Esophagus muscularis mucosa (tissue), 3 donors: Measurements from ENCODE around the gene GRAMD2A.

Source experiments
- CTCF ChIP-seq, 3 experiments: fragments of 200-600 bp in 2 of 3; fragments of 450-650 bp in 1 of 3; sonication (generic) in 2 of 3; IDR thresholded peaks; one replicate each; pipeline ENCODE4 v1.5.1; 2017 to 2019; ENCODE audit warnings: antibody characterized with exemption in 3 of 3, mild to moderate bottlenecking in 2 of 3, moderate library complexity in 1 of 3
- POLR2A ChIP-seq: fragments of 450-650 bp; IDR thresholded peaks from one replicate; pipeline ENCODE4 v1.6.1; 2017; ENCODE audit warnings: antibody characterized with exemption, moderate library complexity, mild to moderate bottlenecking, low read depth

DNA sequence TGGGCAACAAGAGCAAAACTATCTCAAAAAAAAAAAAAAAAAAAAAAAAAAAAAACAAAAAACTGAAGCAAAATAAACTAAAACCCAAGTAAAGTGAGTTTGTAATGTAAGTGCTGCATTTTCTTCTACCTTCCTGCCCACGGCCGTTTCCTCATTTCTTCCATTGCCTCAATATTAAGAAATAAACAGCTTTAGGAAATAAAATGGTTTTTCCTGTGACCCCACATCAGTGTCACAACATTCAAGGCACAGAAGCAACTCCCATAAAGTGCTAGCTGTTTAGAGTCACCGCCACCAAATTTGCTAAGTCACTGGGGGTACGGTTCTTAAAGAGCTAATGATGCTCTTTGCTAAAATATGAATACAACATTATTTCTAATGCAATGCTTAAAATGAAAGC is 30.1 kb upstream of the GRAMD2A start:
- TF ChIP-seq CTCF (IDR thresholded peaks at IDR 0.05): no peak
- TF ChIP-seq POLR2A: no peak
